Neuronal stem cell (in vitro differentiated cells): ENCODE data around the gene E4F1.

Experiments
- DNase-seq: peaks from one replicate; pipeline ENCODE4 v3.0.0-alpha.2; 2013; ENCODE audit warnings: low spot score
- H2AFZ ChIP-seq: one replicate; pipeline ENCODE4 v1.6.1; 2013; ENCODE audit warnings: mild to moderate bottlenecking, low read length, inconsistent platforms
- H2AK5ac ChIP-seq: 2 replicates; pipeline ENCODE4 v1.6.1; 2013; ENCODE audit warnings: low read depth, mild to moderate bottlenecking, inconsistent platforms, low read length, moderate library complexity, mixed read lengths
- H2BK120ac ChIP-seq: 2 replicates; pipeline ENCODE4 v1.6.1; 2013; ENCODE audit warnings: low read depth, mild to moderate bottlenecking, inconsistent platforms, low read length, moderate library complexity, mixed read lengths
- H2BK12ac ChIP-seq: one replicate; pipeline ENCODE4 v1.6.1; 2013; ENCODE audit warnings: low read length, inconsistent platforms
- H2BK15ac ChIP-seq: 2 replicates; pipeline ENCODE4 v1.6.1; 2013; ENCODE audit warnings: mild to moderate bottlenecking, low read length, inconsistent platforms, mixed read lengths
- H2BK5ac ChIP-seq: one replicate; pipeline ENCODE4 v1.6.1; 2013; ENCODE audit warnings: inconsistent platforms, mild to moderate bottlenecking, low read length, moderate library complexity
- H3K14ac ChIP-seq: one replicate; pipeline ENCODE4 v1.6.1; 2013; ENCODE audit warnings: low read length, inconsistent platforms
- H3K18ac ChIP-seq: 2 replicates; pipeline ENCODE4 v1.6.1; 2013; ENCODE audit warnings: low read length, inconsistent platforms
- H3K23ac ChIP-seq: 2 replicates; pipeline ENCODE4 v1.6.1; 2013; ENCODE audit warnings: low read depth, mild to moderate bottlenecking, mixed read lengths, low read length, inconsistent platforms; ENCODE audit not compliant: poor library complexity
- H3K27ac ChIP-seq: replicated peaks from 3 replicates; pipeline ENCODE4 v1.5.1; 2013; ENCODE audit warnings: low read length, inconsistent platforms
- H3K27me3 ChIP-seq, 3 experiments: 2 replicates each; pipeline ENCODE4 v1.6.1; 2013; ENCODE audit warnings: low read length in 3 of 3, mild to moderate bottlenecking in 2 of 3, inconsistent platforms in 1 of 3, low read depth in 1 of 3, mixed read lengths in 1 of 3, moderate library complexity in 1 of 3; ENCODE audit not compliant: control insufficient read depth in 3 of 3, insufficient read depth in 3 of 3
- H3K36me3 ChIP-seq, 2 donors: replicated peaks in 1 of 2; 2 replicates each; pipeline ENCODE4 v1.6.1; 2013; ENCODE audit warnings: low read length in 2 of 2; ENCODE audit not compliant: control insufficient read depth in 2 of 2, insufficient read depth in 2 of 2
- H3K4ac ChIP-seq: 2 replicates; pipeline ENCODE4 v1.6.1; 2013; ENCODE audit warnings: inconsistent platforms, mild to moderate bottlenecking, low read length, moderate library complexity
- H3K4me1 ChIP-seq, 2 donors: 1 replicate in 1 of 2; 2 replicates in 1 of 2; pipeline ENCODE4 v1.6.1; 2013; ENCODE audit warnings: low read length in 2 of 2, low read depth in 1 of 2; ENCODE audit not compliant: control insufficient read depth in 2 of 2, insufficient read depth in 1 of 2
- H3K4me2 ChIP-seq: one replicate; pipeline ENCODE4 v1.6.1; 2013; ENCODE audit warnings: mild to moderate bottlenecking, low read length, inconsistent platforms; ENCODE audit not compliant: insufficient read depth, poor library complexity, severe bottlenecking
- H3K4me3 ChIP-seq, 2 donors: 2 replicates each; pipeline ENCODE4 v1.5.1; 2013; ENCODE audit warnings: low read length in 2 of 2, mild to moderate bottlenecking in 2 of 2, inconsistent platforms in 1 of 2, moderate library complexity in 1 of 2
- H3K79me1 ChIP-seq: one replicate; pipeline ENCODE4 v1.6.1; 2013; ENCODE audit warnings: low read depth, mild to moderate bottlenecking, inconsistent platforms, low read length, moderate library complexity
- H3K9ac ChIP-seq: one replicate; pipeline ENCODE4 v1.6.1; 2013; ENCODE audit warnings: mild to moderate bottlenecking, low read depth, low read length, inconsistent platforms; ENCODE audit not compliant: poor library complexity
- H3K9me3 ChIP-seq, 2 donors: replicated peaks in 1 of 2; 2 replicates each; pipeline versions ENCODE3 to v1.6.1; 2013; ENCODE audit warnings: low read length in 2 of 2, mild to moderate bottlenecking in 2 of 2, inconsistent platforms in 1 of 2, low read depth in 1 of 2, mixed read lengths in 1 of 2, moderate library complexity in 1 of 2; ENCODE audit not compliant: control insufficient read depth in 2 of 2, insufficient read depth in 1 of 2
- H4K8ac ChIP-seq: one replicate; pipeline ENCODE4 v1.6.1; 2013; ENCODE audit warnings: low read depth, mild to moderate bottlenecking, inconsistent platforms, low read length, moderate library complexity
- H4K91ac ChIP-seq: one replicate; pipeline ENCODE4 v1.6.1; 2013; ENCODE audit warnings: low read length, low read depth, mild to moderate bottlenecking, inconsistent platforms; ENCODE audit not compliant: poor library complexity
- WGBS, 2 donors: extraction: QIAGEN DNeasy Blood & Tissue Kit; methylation state at CpG; one replicate each; pipeline ENCODE4 v1.1.7; 2013; ENCODE audit warnings: missing lambda C conversion rate in 2 of 2, mixed read lengths in 1 of 2; ENCODE audit not compliant: insufficient read length in 2 of 2, insufficient replicate concordance in 1 of 2; ENCODE audit errors: extremely low coverage in 2 of 2; 5-methylcytosine and 5-hydroxymethylcytosine counted together

E4F1 gene

DNA sequence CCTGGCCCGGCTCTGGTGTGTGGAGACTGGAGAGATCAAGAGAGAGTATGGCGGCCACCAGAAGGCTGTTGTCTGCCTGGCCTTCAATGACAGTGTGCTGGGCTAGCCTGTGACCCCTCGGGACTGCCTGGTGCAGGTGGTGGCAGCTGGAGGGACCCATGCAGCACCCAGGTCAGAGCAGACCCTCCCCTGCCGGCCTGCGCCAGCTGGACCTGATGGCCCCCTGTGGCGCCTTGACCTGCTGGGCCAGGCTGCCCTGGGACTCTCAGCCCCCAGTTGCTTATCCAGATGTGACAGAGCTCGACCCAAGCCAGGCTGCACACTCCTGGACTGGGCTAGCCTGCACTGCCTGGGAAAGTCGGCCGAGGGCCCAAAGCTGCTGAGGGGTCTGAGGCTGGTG is 14.6 kb upstream of the E4F1 start:
- Histone ChIP-seq H3K79me1 (peaks cover 26% of the 10 kb centered on the region), H3K18ac (no peak overlapping the region), H3K4me1 (peaks cover 17 to 18% of the 10 kb centered on the region in 2 donors), H2AFZ (no peak overlapping the region), H3K9me3 (no peaks in the 10 kb centered on the region), H3K14ac (no peak overlapping the region), H2BK15ac (no peak overlapping the region), H2AK5ac (no peak overlapping the region), H4K8ac (no peak overlapping the region), H3K36me3 (peaks cover 45 to 66% of the 10 kb centered on the region in 2 donors), H4K91ac (no peak overlapping the region), H3K4me2 (no peak overlapping the region), H3K27me3 (no peaks in the 10 kb centered on the region), H3K4me3 (no peak overlapping the region), H3K27ac (no peak overlapping the region), H3K23ac (no peak overlapping the region), H2BK12ac (no peak overlapping the region), H2BK120ac (no peak overlapping the region), H2BK5ac (no peak overlapping the region), H3K4ac (no peak overlapping the region), H3K9ac (no peak overlapping the region)
- DNase-seq = no peak
- WGBS, 2 donors = no CpG with 5 or more reads among the region's 9 CpGs

GRCh38 chr16:2209258-2210008 is 14.0 kb upstream of the E4F1 start:
- no peak overlapping the region for H2AFZ ChIP-seq
- H2BK12ac ChIP-seq = no peak overlapping the region
- no peak overlapping the region for H2BK15ac ChIP-seq
- no peak overlapping the region for H3K14ac ChIP-seq
- WGBS, 2 donors = no CpG with 5 or more reads among the region's 29 CpGs
- H3K9ac ChIP-seq = no peak overlapping the region
- H2BK5ac ChIP-seq = no peak overlapping the region
- H2BK120ac ChIP-seq = no peak overlapping the region
- H4K91ac ChIP-seq = no peak overlapping the region
- no peak overlapping the region for H3K4me3 ChIP-seq
- peaks cover 17 to 18% of the 10 kb centered on the region in 2 donors for H3K4me1 ChIP-seq
- H3K27ac ChIP-seq = no peak overlapping the region
- H3K4me2 ChIP-seq = peak overlapping the region; percentile 11
- no peak overlapping the region for H4K8ac ChIP-seq
- H3K18ac ChIP-seq = no peak overlapping the region
- no peak overlapping the region for H3K4ac ChIP-seq
- H3K23ac ChIP-seq = no peak overlapping the region
- peaks cover 45 to 66% of the 10 kb centered on the region in 2 donors for H3K36me3 ChIP-seq
- DNase-seq = no peak
- no peak overlapping the region for H2AK5ac ChIP-seq
- peaks cover 31% of the 10 kb centered on the region for H3K79me1 ChIP-seq
- H3K9me3 ChIP-seq = no peaks in the 10 kb centered on the region
- H3K27me3 ChIP-seq = no peaks in the 10 kb centered on the region

- H3K9ac ChIP-seq = no peak overlapping the region
- no peak overlapping the region for H3K14ac ChIP-seq
- H3K4ac ChIP-seq = no peak overlapping the region
- no peak overlapping the region for H3K23ac ChIP-seq
- no peak overlapping the region for H2BK5ac ChIP-seq
- H2AK5ac ChIP-seq = peak overlapping the region; percentile 32
- no peak overlapping the region for H2AFZ ChIP-seq
- H3K27me3 ChIP-seq = no peaks in the 10 kb centered on the region
- no peak overlapping the region for H2BK12ac ChIP-seq
- H2BK120ac ChIP-seq = no peak overlapping the region
- no CpG with 5 or more reads among the region's 17 CpGs for WGBS, 2 donors
- peaks cover 16 to 17% of the 10 kb centered on the region in 2 donors for H3K4me1 ChIP-seq
- H3K4me3 ChIP-seq = no peak overlapping the region
- peak overlapping the region; percentile 11 for H3K4me2 ChIP-seq
- no peak overlapping the region for H4K91ac ChIP-seq
- no peak for DNase-seq
- peaks cover 32% of the 10 kb centered on the region for H3K79me1 ChIP-seq
- H3K18ac ChIP-seq = no peak overlapping the region
- peaks cover 45 to 66% of the 10 kb centered on the region in 2 donors for H3K36me3 ChIP-seq
- no peak overlapping the region for H3K27ac ChIP-seq
- H4K8ac ChIP-seq = no peak overlapping the region
- H2BK15ac ChIP-seq = no peak overlapping the region
- H3K9me3 ChIP-seq = no peaks in the 10 kb centered on the region
Measured at GRCh38 chr16:2210009-2210332, 13.4 kb upstream of the E4F1 start.

DNA sequence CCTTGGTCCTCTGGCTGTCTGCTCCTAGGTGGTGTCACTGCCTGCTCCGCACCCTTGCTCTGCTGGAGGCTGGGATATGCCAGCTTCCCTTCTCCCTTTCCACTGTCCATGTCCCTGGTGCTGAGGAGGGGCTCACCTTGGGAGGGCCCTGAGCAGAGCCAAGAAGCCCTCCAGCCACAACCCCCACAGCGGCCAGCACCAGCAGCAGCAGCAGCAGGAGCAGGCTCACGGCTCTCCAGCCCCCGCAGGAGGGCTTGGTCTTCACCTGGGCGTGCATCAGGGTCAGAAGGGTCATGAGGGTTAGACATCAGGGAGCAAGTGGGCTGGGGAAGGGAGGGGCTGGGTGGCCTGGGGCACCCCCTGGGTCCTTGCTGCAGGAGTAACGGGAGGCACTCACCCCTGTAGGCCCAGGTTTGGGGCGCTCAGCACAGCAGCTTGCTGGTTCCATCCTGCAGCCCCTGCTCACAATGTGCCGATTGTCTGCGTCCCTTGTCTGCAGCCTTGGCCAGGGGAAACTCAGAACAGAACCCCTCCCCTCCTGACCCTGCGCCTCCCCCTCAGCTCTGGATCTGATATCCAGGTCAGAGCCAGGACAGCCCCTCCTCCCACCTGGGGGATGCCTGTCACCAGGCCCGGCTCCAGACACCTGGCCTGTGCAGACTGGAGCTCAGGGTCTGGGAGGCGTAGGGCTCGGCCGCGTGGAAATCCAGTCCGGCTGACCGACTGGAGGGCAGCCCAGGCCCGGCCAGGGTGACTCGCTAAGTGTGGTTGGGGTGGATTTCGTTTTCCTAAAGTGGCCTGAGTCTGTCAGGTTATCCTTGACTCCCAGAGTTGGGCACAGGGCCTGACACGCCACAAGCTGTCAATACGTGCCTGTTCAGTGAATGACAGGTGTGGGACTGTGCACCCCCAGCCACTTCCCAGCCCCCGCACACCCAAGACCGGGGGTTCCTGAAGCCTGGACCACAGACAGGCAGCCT is 12.7 kb upstream of the E4F1 start, which contains the start of gene BRICD5:
Gene BRICD5, minus strand, starts transcription at position 478 of the 980 bp plus-strand sequence. Its CDS starts 30 bp downstream, at position 448.
- Histone ChIP-seq H4K91ac (no peak within 1 kb of the TSS), H2AK5ac (peak within 1 kb of the TSS; percentile 32), H3K14ac (no peak within 1 kb of the TSS), H3K79me1 (peaks cover 32% of the 10 kb centered on the region), H3K4me2 (peak within 1 kb of the TSS; percentile 11), H3K4me3 (no peak within 1 kb of the TSS), H2BK120ac (no peak within 1 kb of the TSS), H3K4ac (no peak within 1 kb of the TSS), H2BK15ac (no peak within 1 kb of the TSS), H3K36me3 (peaks cover 45 to 66% of the 10 kb centered on the region in 2 donors), H2BK5ac (peak within 1 kb of the TSS; percentile 71), H3K4me1 (peaks cover 16 to 17% of the 10 kb centered on the region in 2 donors), H3K27me3 (no peaks in the 10 kb centered on the region), H3K18ac (no peak within 1 kb of the TSS), H2BK12ac (no peak within 1 kb of the TSS), H3K27ac (peak within 1 kb of the TSS; percentile 13), H3K9me3 (no peaks in the 10 kb centered on the region), H4K8ac (no peak within 1 kb of the TSS), H3K23ac (peak within 1 kb of the TSS; percentile 73), H2AFZ (no peak within 1 kb of the TSS), H3K9ac (peak within 1 kb of the TSS; percentile 17)
- DNase-seq = no peak
- WGBS, 2 donors = no CpG with 5 or more reads among the region's 24 CpGs
